ENCODE results near the gene CALM3.

CALM3 gene

GRCh38 chr19:46596008-46596407 is 5.1 kb upstream of the CALM3 start:
- no peak overlapping the region for H3K9ac ChIP-seq (ENCODE audit: low read length)
- no peak overlapping the region for H3K4me3 ChIP-seq (ENCODE audit: low read length)
- H2AFZ ChIP-seq (ENCODE audit: low read length): no peak overlapping the region
- no peak for TF ChIP-seq EZH2 (optimal IDR thresholded peaks at IDR 0.05; ENCODE audit: low read depth, low read length)
- TF ChIP-seq EZH2phosphoT487 (IDR thresholded peaks at IDR 0.05; ENCODE audit: low read length): no peak
- no peak for TF ChIP-seq CTCF (IDR thresholded peaks at IDR 0.05; ENCODE audit: low read length)
- H3K79me2 ChIP-seq (ENCODE audit: low read length): no peaks in the 10 kb centered on the region
- no peaks in the 10 kb centered on the region for H3K36me3 ChIP-seq (replicated peaks; ENCODE audit: insufficient read depth, low read length)
- H3K9me2 ChIP-seq (replicated peaks; ENCODE audit: insufficient read depth, low read length): no peaks in the 10 kb centered on the region
- no peaks in the 10 kb centered on the region for H3K27me3 ChIP-seq (replicated peaks; ENCODE audit: insufficient read depth, low read length)
- no peaks in the 10 kb centered on the region for H3F3A ChIP-seq (ENCODE audit: insufficient read depth, low read length)
- H3K4me1 ChIP-seq (ENCODE audit: low read length): no peaks in the 10 kb centered on the region
- no peak overlapping the region for H3K27ac ChIP-seq (ENCODE audit: low read length)
- DNase-seq: no peak
- H3K9me3 ChIP-seq (replicated peaks; ENCODE audit: insufficient read depth, low read length): no peaks in the 10 kb centered on the region
- no peaks in the 10 kb centered on the region for H4K20me1 ChIP-seq (ENCODE audit: insufficient read depth, low read length)
- no peak overlapping the region for H3K4me2 ChIP-seq (ENCODE audit: low read depth, low read length)

- H3K4me1 ChIP-seq (ENCODE audit: low read length): peaks cover 11% of the 10 kb centered on the region
- TF ChIP-seq EZH2 (optimal IDR thresholded peaks at IDR 0.05; ENCODE audit: low read depth, low read length): no peak
- TF ChIP-seq EZH2phosphoT487 (IDR thresholded peaks at IDR 0.05; ENCODE audit: low read length): no peak
- no peak for TF ChIP-seq CTCF (IDR thresholded peaks at IDR 0.05; ENCODE audit: low read length)
- no peaks in the 10 kb centered on the region for H3K27me3 ChIP-seq (replicated peaks; ENCODE audit: insufficient read depth, low read length)
These were observed 2.7 kb upstream of the CALM3 start for GRCh38 chr19:46598372-46598917.

GRCh38 chr19:46599716-46600373 is 1.3 kb upstream of the CALM3 start:
- 0 out of 2 replicates have a peak, but pooled peaks cover 3% of the 10 kb centered on the region for H3F3A ChIP-seq (ENCODE audit: insufficient read depth, low read length)
- H3K9me3 ChIP-seq (replicated peaks; ENCODE audit: insufficient read depth, low read length): no peaks in the 10 kb centered on the region
- H3K4me3 ChIP-seq (ENCODE audit: low read length): peak overlapping the region; percentile 82
- H3K27me3 ChIP-seq (replicated peaks; ENCODE audit: insufficient read depth, low read length): no peaks in the 10 kb centered on the region
- peak overlapping the region; percentile 99 for H3K9ac ChIP-seq (ENCODE audit: low read length)
- peak overlapping the region; percentile 81 for H3K4me2 ChIP-seq (ENCODE audit: low read depth, low read length)
- no peak for DNase-seq
- H4K20me1 ChIP-seq (ENCODE audit: insufficient read depth, low read length): peaks cover 9% of the 10 kb centered on the region; the same call in 1 of the 2 replicates
- peaks cover 36% of the 10 kb centered on the region for H3K79me2 ChIP-seq (ENCODE audit: low read length)
- no peaks in the 10 kb centered on the region for H3K36me3 ChIP-seq (replicated peaks; ENCODE audit: insufficient read depth, low read length)
- peaks cover 13% of the 10 kb centered on the region for H3K4me1 ChIP-seq (ENCODE audit: low read length)
- no peak overlapping the region for H3K27ac ChIP-seq (ENCODE audit: low read length)
- no peak for TF ChIP-seq EZH2phosphoT487 (IDR thresholded peaks at IDR 0.05; ENCODE audit: low read length)
- TF ChIP-seq EZH2 (optimal IDR thresholded peaks at IDR 0.05; ENCODE audit: low read depth, low read length): no peak
- no peak for TF ChIP-seq CTCF (IDR thresholded peaks at IDR 0.05; ENCODE audit: low read length)
- H3K9me2 ChIP-seq (replicated peaks; ENCODE audit: insufficient read depth, low read length): no peaks in the 10 kb centered on the region
- H2AFZ ChIP-seq (ENCODE audit: low read length): peak overlapping the region; percentile 94

More at GRCh38 chr19:46598372-46598917, 2.7 kb upstream of the CALM3 start:
- no peaks in the 10 kb centered on the region for H3K9me2 ChIP-seq (replicated peaks; ENCODE audit: insufficient read depth, low read length)
- H3K36me3 ChIP-seq (replicated peaks; ENCODE audit: insufficient read depth, low read length): no peaks in the 10 kb centered on the region
- no peaks in the 10 kb centered on the region for H3K9me3 ChIP-seq (replicated peaks; ENCODE audit: insufficient read depth, low read length)
- peaks cover 1% of the 10 kb centered on the region; the same call in 1 of the 2 replicates for H4K20me1 ChIP-seq (ENCODE audit: insufficient read depth, low read length)
- H3K4me2 ChIP-seq (ENCODE audit: low read depth, low read length): no peak overlapping the region
- peaks cover 22% of the 10 kb centered on the region for H3K79me2 ChIP-seq (ENCODE audit: low read length)
- no peak overlapping the region for H2AFZ ChIP-seq (ENCODE audit: low read length)
- DNase-seq: no peak
- H3K9ac ChIP-seq (ENCODE audit: low read length): no peak overlapping the region
- H3K27ac ChIP-seq (ENCODE audit: low read length): no peak overlapping the region
- no peak overlapping the region for H3K4me3 ChIP-seq (ENCODE audit: low read length)
- H3F3A ChIP-seq (ENCODE audit: insufficient read depth, low read length): 0 out of 2 replicates have a peak, but pooled peaks cover 3% of the 10 kb centered on the region
